Measurements from ENCODE around the gene UBAC2.

GRCh38 chr13:99270518-99270917, 69.9 kb downstream of the UBAC2 start:
- TF ChIP-seq POLR2AphosphoS5 (IDR thresholded peaks at IDR 0.05; ENCODE audit: low read depth, low read length), result no peak
- TF ChIP-seq POLR2A (IDR thresholded peaks at IDR 0.05; ENCODE audit: low read depth, low read length), result no peak
